Measurements from ENCODE around the gene COL23A1. TPM values are rescaled to one million over a fixed set of nuclear protein-coding genes. Genes with fewer than 3 reads are reported as not detected.

The COL23A1 gene
- total and polyA plus RNA-seq, 4 donors, result 0.76 to 4.4 (median 1.3) TPM

GRCh38 chr5:178261666-178262600 is 328.3 kb downstream of the COL23A1 start:
- no peaks in the 10 kb centered on the region for H3K36me3 ChIP-seq (ENCODE audit: control insufficient read depth in 4 of 4, insufficient read depth in 4 of 4, low read length in 4 of 4)
- H3K9me3 ChIP-seq (ENCODE audit: control insufficient read depth in 4 of 4, insufficient read depth in 3 of 4, low read length in 3 of 4), result no peaks in the 10 kb centered on the region
- TF ChIP-seq CTCF (IDR thresholded peaks at IDR 0.05; ENCODE audit: control extremely low read depth, extremely low read depth), result no peak
- H3K4me1 ChIP-seq (ENCODE audit: control insufficient read depth in 5 of 5, insufficient read depth in 5 of 5, low read length in 5 of 5), result no peaks in the 10 kb centered on the region
- WGBS, 2 donors, result 88 to 95% methylated on average over 19 of the region's 19 CpGs
- H3K27ac ChIP-seq (ENCODE audit: low read depth in 1 of 2, low read length in 1 of 2), result no peak overlapping the region
- no peak for ATAC-seq (ENCODE audit: insufficient read depth, low FRiP score)
- no peaks in the 10 kb centered on the region for H3K27me3 ChIP-seq (ENCODE audit: control insufficient read depth in 3 of 3, insufficient read depth in 3 of 3, low read length in 2 of 3)
- DNase-seq, result no peak
- no peak overlapping the region for H3K9ac ChIP-seq (ENCODE audit: insufficient read depth in 1 of 2, low read length in 2 of 2)
- H3K4me3 ChIP-seq, result no peak overlapping the region

- no peak overlapping the region for H3K9ac ChIP-seq (ENCODE audit: insufficient read depth in 1 of 2, low read length in 2 of 2)
- H3K9me3 ChIP-seq (ENCODE audit: control insufficient read depth in 4 of 4, insufficient read depth in 3 of 4, low read length in 3 of 4), result no peaks in the 10 kb centered on the region
- H3K4me3 ChIP-seq, result no peak overlapping the region
- no peak for TF ChIP-seq CTCF (IDR thresholded peaks at IDR 0.05; ENCODE audit: control extremely low read depth, extremely low read depth)
- H3K27me3 ChIP-seq (ENCODE audit: control insufficient read depth in 3 of 3, insufficient read depth in 3 of 3, low read length in 2 of 3), result no peaks in the 10 kb centered on the region
- H3K4me1 ChIP-seq (ENCODE audit: control insufficient read depth in 5 of 5, insufficient read depth in 5 of 5, low read length in 5 of 5), result no peaks in the 10 kb centered on the region
- no peak for DNase-seq
- H3K36me3 ChIP-seq (ENCODE audit: control insufficient read depth in 4 of 4, insufficient read depth in 4 of 4, low read length in 4 of 4), result no peaks in the 10 kb centered on the region
- no peak for ATAC-seq (ENCODE audit: insufficient read depth, low FRiP score)
- H3K27ac ChIP-seq (ENCODE audit: low read depth in 1 of 2, low read length in 1 of 2), result no peak overlapping the region
- WGBS, 2 donors, result 72 to 79% methylated on average over 21 of the region's 21 CpGs
Measured at GRCh38 chr5:178259623-178260536, 330.3 kb downstream of the COL23A1 start.

- Histone ChIP-seq H3K36me3 (ENCODE audit: control insufficient read depth in 4 of 4, insufficient read depth in 4 of 4, low read length in 4 of 4) (no peaks in the 10 kb centered on the region), H3K27me3 (ENCODE audit: control insufficient read depth in 3 of 3, insufficient read depth in 3 of 3, low read length in 2 of 3) (no peaks in the 10 kb centered on the region), H3K4me1 (ENCODE audit: control insufficient read depth in 5 of 5, insufficient read depth in 5 of 5, low read length in 5 of 5) (no peaks in the 10 kb centered on the region), H3K27ac (ENCODE audit: low read depth in 1 of 2, low read length in 1 of 2) (no peak overlapping the region), H3K4me3 (no peak overlapping the region), H3K9ac (ENCODE audit: insufficient read depth in 1 of 2, low read length in 2 of 2) (no peak overlapping the region), H3K9me3 (ENCODE audit: control insufficient read depth in 4 of 4, insufficient read depth in 3 of 4, low read length in 3 of 4) (no peaks in the 10 kb centered on the region)
- TF ChIP-seq CTCF (IDR thresholded peaks at IDR 0.05; ENCODE audit: control extremely low read depth, extremely low read depth), result no peak
- DNase-seq, result no peak
- 86 to 95% methylated on average over 4 of the region's 4 CpGs for WGBS, 2 donors
- no peak for ATAC-seq (ENCODE audit: insufficient read depth, low FRiP score)
Measured at GRCh38 chr5:178257650-178258049, 332.5 kb downstream of the COL23A1 start.
